CD4-positive, alpha-beta T cell (primary cell): Measurements from ENCODE around the gene KLHL3. TPM values are rescaled to one million over a fixed set of nuclear protein-coding genes. Genes with fewer than 3 reads are reported as not detected.

Experiments
- ATAC-seq: fragments of 200-7000 bp; cut with Tn5 transposase; one replicate; pipeline ENCODE4 v1.10.0; 2022; ENCODE audit warnings: mild to moderate bottlenecking; ENCODE audit not compliant: poor library complexity
- CTCF ChIA-PET: fragments of 350-600 bp; sonication (Branson Sonifier 250); formaldehyde crosslinking; loops from one replicate; lab custom pipeline; 2021; ENCODE audit warnings: antibody characterized with exemption, inconsistent platforms; lab: Charles Lee
- POLR2A ChIA-PET: fragments of 350-600 bp; sonication (Branson Sonifier 250); formaldehyde crosslinking; loops from one replicate; lab custom pipeline; 2021; ENCODE audit warnings: antibody characterized with exemption, inconsistent platforms; lab: Charles Lee
- DNase-seq, 14 experiments: peaks; one replicate each; pipeline ENCODE4 v3.0.0-alpha.2; 2013 to 2020; ENCODE audit warnings: mixed read lengths in 2 of 14
- H3K27ac ChIP-seq, 2 donors: one replicate each; pipeline versions ENCODE4 v1.5.1 to v1.7.0; 2013; ENCODE audit warnings: low read length in 2 of 2, low read depth in 1 of 2, mild to moderate bottlenecking in 1 of 2
- H3K27me3 ChIP-seq, 2 experiments: 1 replicate in 1 of 2; 2 replicates in 1 of 2; pipeline versions ENCODE4 v1.6.1 to v1.7.0; 2013; ENCODE audit warnings: low read length in 2 of 2, control low read depth in 1 of 2, mild to moderate bottlenecking in 1 of 2, moderate library complexity in 1 of 2; ENCODE audit not compliant: insufficient read depth in 2 of 2, control insufficient read depth in 1 of 2
- H3K36me3 ChIP-seq: one replicate; pipeline ENCODE4 v1.6.1; 2013; ENCODE audit warnings: low read length, control low read depth; ENCODE audit not compliant: insufficient read depth
- H3K4me1 ChIP-seq: one replicate; pipeline ENCODE4 v1.6.1; 2013; ENCODE audit warnings: low read length, control low read depth; ENCODE audit not compliant: insufficient read depth
- H3K4me3 ChIP-seq: one replicate; pipeline ENCODE4 v1.5.1; 2013; ENCODE audit warnings: mild to moderate bottlenecking, low read length, moderate library complexity
- H3K9me3 ChIP-seq, 2 experiments: 1 replicate in 1 of 2; 2 replicates in 1 of 2; pipeline versions ENCODE4 v1.6.1 to v1.7.0; 2013; ENCODE audit warnings: low read length in 2 of 2, mild to moderate bottlenecking in 2 of 2, control low read depth in 1 of 2, moderate library complexity in 1 of 2; ENCODE audit not compliant: control insufficient read depth in 1 of 2, insufficient read depth in 1 of 2
- H3K27ac Mint-ChIP-seq: one replicate; pipeline ENCODE4 v1.8.0; 2020; ENCODE audit warnings: mixed read lengths
- H3K27me3 Mint-ChIP-seq: one replicate; pipeline ENCODE4 v1.8.0; 2021; ENCODE audit warnings: mixed read lengths
- H3K36me3 Mint-ChIP-seq: one replicate; pipeline ENCODE4 v1.8.0; 2021; ENCODE audit warnings: low read depth, mixed read lengths
- H3K4me1 Mint-ChIP-seq: one replicate; pipeline ENCODE4 v1.8.0; 2021; ENCODE audit warnings: low read depth, mixed read lengths
- H3K4me3 Mint-ChIP-seq: one replicate; pipeline ENCODE4 v1.8.0; 2020; ENCODE audit warnings: mild to moderate bottlenecking, mixed read lengths
- H3K9me3 Mint-ChIP-seq: one replicate; pipeline ENCODE4 v1.8.0; 2020; ENCODE audit warnings: mixed read lengths
- CTCF ChIP-seq: fragments of 200-600 bp; IDR thresholded peaks from one replicate; pipeline ENCODE4 v1.8.0; 2022; ENCODE audit warnings: antibody characterized with exemption, mild to moderate bottlenecking
- intact Hi-C, 2 experiments: fragments of 100-400 bp; cut with DNase I in 1 of 2; cut with micrococcal nuclease in 1 of 2; formaldehyde crosslinking; loops; one replicate each; pipeline versions ENCODE4 v1.15.1 to v1.9.0; 2023 to 2025; cut with DNase I, micrococcal nuclease
- total RNA-seq, 174 experiments: library from RNA in 2 of 174; stranded (reverse) in 2 of 174; gene quantifications; one replicate each; pipeline ENCODE4 v1.2.3 and lab custom pipeline; 2021 to 2026

The KLHL3 gene
- total RNA-seq, 2 experiments from 2014 or later = 22.0 to 25.9 TPM

- Mint-ChIP-seq H3K4me3 (no peak overlapping the region), H3K9me3 (no peaks in the 10 kb centered on the region), H3K36me3 (peaks cover 66% of the 10 kb centered on the region), H3K4me1 (peaks cover 49% of the 10 kb centered on the region), H3K27ac (peak overlapping the region; percentile 88), H3K27me3 (no peaks in the 10 kb centered on the region)
- TF ChIP-seq CTCF = no peak
- ATAC-seq (no peak), DNase-seq (no peak)
- CTCF ChIA-PET = no interaction called here
- intact Hi-C loops = loop anchor here (5.0 kb wide), 2 partner anchors 33 to 37 kb away; no protein-coding TSS in a partner anchor
- Histone ChIP-seq H3K4me3 (no peak overlapping the region), H3K4me1 (peaks cover 37% of the 10 kb centered on the region), H3K36me3 (no peaks in the 10 kb centered on the region), H3K9me3 (no peaks in the 10 kb centered on the region), H3K27me3 (no peaks in the 10 kb centered on the region), H3K27ac (no peak overlapping the region)
- POLR2A ChIA-PET = interaction anchor here (0.8 kb wide), 1 partner anchor 38 kb away, joined by 3 read pairs; no protein-coding TSS in a partner anchor
Observed at GRCh38 chr5:137699336-137700281, 36.3 kb downstream of the KLHL3 start.

- Histone ChIP-seq H3K27ac (peak overlapping the region; percentile 63 to 65), H3K27me3 (no peaks in the 10 kb centered on the region), H3K4me3 (no peak overlapping the region), H3K36me3 (no peaks in the 10 kb centered on the region), H3K9me3 (no peaks in the 10 kb centered on the region), H3K4me1 (peaks cover 50% of the 10 kb centered on the region)
- ChIA-PET POLR2A (interaction anchor here (1.3 to 6.0 kb wide), 8 partner anchors 13 to 57 kb away, joined by 3 to 63 read pairs (median 7); partner anchors contain the start of genes HNRNPA0 and KLHL3), CTCF (interaction anchor here (0.8 to 2.1 kb wide), 4 partner anchors 13 to 46 kb away, joined by 3 to 10 read pairs (median 4); no protein-coding TSS in a partner anchor)
- peak; percentile 27 for TF ChIP-seq CTCF
- H3K9me3 Mint-ChIP-seq = no peaks in the 10 kb centered on the region
- H3K27ac Mint-ChIP-seq = peak overlapping the region; percentile 88
- peaks cover 50% of the 10 kb centered on the region for H3K36me3 Mint-ChIP-seq
- H3K4me1 Mint-ChIP-seq = peaks cover 71% of the 10 kb centered on the region
- peak in 3 of 14 experiments; percentile 2 to 43 (median 10) for DNase-seq
- H3K27me3 Mint-ChIP-seq = no peaks in the 10 kb centered on the region
- H3K4me3 Mint-ChIP-seq = peak overlapping the region; percentile 84
- ATAC-seq = peak; percentile 30
- intact Hi-C loops = loop anchor here (2.0 to 5.0 kb wide), 4 partner anchors 34 to 44 kb away; partner anchors contain the start of gene KLHL3 (in 1 of the 2)
Observed at GRCh38 chr5:137696481-137696880, 39.4 kb downstream of the KLHL3 start.

GRCh38 chr5:137695651-137696428 lies 40.0 kb downstream of the KLHL3 start:
- peak overlapping the region; percentile 88 for H3K27ac Mint-ChIP-seq
- peaks cover 71% of the 10 kb centered on the region for H3K4me1 Mint-ChIP-seq
- no peaks in the 10 kb centered on the region for H3K27me3 ChIP-seq
- peak overlapping the region; percentile 63 to 65 for H3K27ac ChIP-seq
- no peaks in the 10 kb centered on the region for H3K36me3 ChIP-seq
- DNase-seq = peak in 12 of 14 experiments; percentile 9 to 70 (median 34)
- H3K4me3 Mint-ChIP-seq = peak overlapping the region; percentile 84
- ChIA-PET CTCF (interaction anchor here (0.9 to 1.7 kb wide), 4 partner anchors 13 to 41 kb away, joined by 3 to 6 read pairs (median 4); no protein-coding TSS in a partner anchor), POLR2A (interaction anchor here (0.6 to 6.0 kb wide), 17 partner anchors 10 to 58 kb away, joined by 3 to 63 read pairs (median 4); partner anchors contain the start of genes HNRNPA0 and KLHL3)
- peak; percentile 90 for ATAC-seq
- H3K4me1 ChIP-seq = peaks cover 50% of the 10 kb centered on the region
- intact Hi-C loops = loop anchor here (2.0 to 5.0 kb wide), 4 partner anchors 34 to 45 kb away; partner anchors contain the start of gene KLHL3 (in 1 of the 2)
- no peaks in the 10 kb centered on the region for H3K9me3 Mint-ChIP-seq
- no peaks in the 10 kb centered on the region for H3K9me3 ChIP-seq
- H3K4me3 ChIP-seq = peak overlapping the region; percentile 11
- no peaks in the 10 kb centered on the region for H3K27me3 Mint-ChIP-seq
- peak; percentile 54 for TF ChIP-seq CTCF
- H3K36me3 Mint-ChIP-seq = peaks cover 52% of the 10 kb centered on the region
